KMS-11 (cell line): ENCODE measurements around the gene KIAA2012.

ENCODE experiments used
- H2AFZ ChIP-seq: fragments of 200-600 bp; sonication (generic); 2 replicates; pipeline ENCODE4 v1.6.1; 2016; ENCODE audit warnings: antibody characterized with exemption, mixed run types, low read depth
- H3K27ac ChIP-seq: fragments of 200-600 bp; sonication (generic); 2 replicates; pipeline ENCODE4 v1.6.1; 2016; ENCODE audit warnings: mild to moderate bottlenecking, mixed run types
- H3K27me3 ChIP-seq: fragments of 200-600 bp; sonication (generic); 2 replicates; pipeline ENCODE4 v1.6.1; 2017; ENCODE audit warnings: mild to moderate bottlenecking, low read depth, mixed run types, moderate library complexity; ENCODE audit not compliant: insufficient read depth
- H3K36me3 ChIP-seq: fragments of 200-600 bp; sonication (generic); 2 replicates; pipeline ENCODE4 v1.6.1; 2017; ENCODE audit warnings: mild to moderate bottlenecking, mixed run types; ENCODE audit not compliant: insufficient read depth
- H3K4me1 ChIP-seq: fragments of 200-600 bp; sonication (generic); 2 replicates; pipeline ENCODE4 v1.6.1; 2016; ENCODE audit warnings: mild to moderate bottlenecking, low read depth, mixed run types; ENCODE audit not compliant: poor library complexity, severe bottlenecking
- H3K4me2 ChIP-seq: fragments of 200-600 bp; sonication (generic); 2 replicates; pipeline ENCODE4 v1.7.0; 2016; ENCODE audit warnings: mild to moderate bottlenecking, mixed run types
- H3K4me3 ChIP-seq: fragments of 200-600 bp; sonication (generic); IDR thresholded peaks from 2 replicates; pipeline ENCODE4 v1.6.1; 2017; ENCODE audit warnings: low read depth, low read length, mixed read lengths; ENCODE audit not compliant: insufficient read depth
- H3K79me2 ChIP-seq: fragments of 200-600 bp; sonication (generic); 2 replicates; pipeline ENCODE4 v1.6.1; 2016; ENCODE audit warnings: low read depth, mixed run types; ENCODE audit not compliant: insufficient read depth
- H3K9ac ChIP-seq: fragments of 200-600 bp; sonication (generic); 2 replicates; pipeline ENCODE4 v1.6.1; 2016; ENCODE audit warnings: mild to moderate bottlenecking, mixed run types
- H4K20me1 ChIP-seq: fragments of 200-600 bp; sonication (generic); 2 replicates; pipeline ENCODE4 v1.6.1; 2016; ENCODE audit warnings: mild to moderate bottlenecking, mixed run types; ENCODE audit not compliant: insufficient read depth
- TF ChIP-seq, protein P1 (sequence below): fragments of 200-600 bp; sonication (generic); conservative IDR thresholded peaks from 2 replicates; pipeline ENCODE4 v1.6.1; 2017; ENCODE audit warnings: low read depth, mild to moderate bottlenecking, antibody characterized with exemption, low read length, moderate library complexity, mixed read lengths

Gene KIAA2012

GRCh38 chr2:202104286-202104870 lies 31.3 kb downstream of the KIAA2012 start:
- no peak overlapping the region for H3K27ac ChIP-seq

GRCh38 chr2:202105025-202105424 lies 32.0 kb downstream of the KIAA2012 start:
- Histone ChIP-seq H4K20me1 (no peaks in the 10 kb centered on the region), H3K27me3 (no peaks in the 10 kb centered on the region), H3K79me2 (no peaks in the 10 kb centered on the region), H3K4me2 (no peak overlapping the region), H3K4me1 (no peaks in the 10 kb centered on the region), H2AFZ (no peak overlapping the region), H3K4me3 (no peak overlapping the region), H3K27ac (no peak overlapping the region), H3K9ac (no peak overlapping the region), H3K36me3 (no peaks in the 10 kb centered on the region)
- TF ChIP-seq, protein P1, sequence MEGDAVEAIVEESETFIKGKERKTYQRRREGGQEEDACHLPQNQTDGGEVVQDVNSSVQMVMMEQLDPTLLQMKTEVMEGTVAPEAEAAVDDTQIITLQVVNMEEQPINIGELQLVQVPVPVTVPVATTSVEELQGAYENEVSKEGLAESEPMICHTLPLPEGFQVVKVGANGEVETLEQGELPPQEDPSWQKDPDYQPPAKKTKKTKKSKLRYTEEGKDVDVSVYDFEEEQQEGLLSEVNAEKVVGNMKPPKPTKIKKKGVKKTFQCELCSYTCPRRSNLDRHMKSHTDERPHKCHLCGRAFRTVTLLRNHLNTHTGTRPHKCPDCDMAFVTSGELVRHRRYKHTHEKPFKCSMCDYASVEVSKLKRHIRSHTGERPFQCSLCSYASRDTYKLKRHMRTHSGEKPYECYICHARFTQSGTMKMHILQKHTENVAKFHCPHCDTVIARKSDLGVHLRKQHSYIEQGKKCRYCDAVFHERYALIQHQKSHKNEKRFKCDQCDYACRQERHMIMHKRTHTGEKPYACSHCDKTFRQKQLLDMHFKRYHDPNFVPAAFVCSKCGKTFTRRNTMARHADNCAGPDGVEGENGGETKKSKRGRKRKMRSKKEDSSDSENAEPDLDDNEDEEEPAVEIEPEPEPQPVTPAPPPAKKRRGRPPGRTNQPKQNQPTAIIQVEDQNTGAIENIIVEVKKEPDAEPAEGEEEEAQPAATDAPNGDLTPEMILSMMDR, result no peak

More at GRCh38 chr2:202104286-202104870, 31.3 kb downstream of the KIAA2012 start:
- Histone ChIP-seq H3K4me3 (no peak overlapping the region), H2AFZ (no peak overlapping the region), H3K4me2 (no peak overlapping the region), H4K20me1 (no peaks in the 10 kb centered on the region), H3K9ac (no peak overlapping the region), H3K27me3 (no peaks in the 10 kb centered on the region), H3K4me1 (no peaks in the 10 kb centered on the region), H3K36me3 (no peaks in the 10 kb centered on the region), H3K79me2 (no peaks in the 10 kb centered on the region)
- TF ChIP-seq, protein P1, result peak; percentile 88

DNA sequence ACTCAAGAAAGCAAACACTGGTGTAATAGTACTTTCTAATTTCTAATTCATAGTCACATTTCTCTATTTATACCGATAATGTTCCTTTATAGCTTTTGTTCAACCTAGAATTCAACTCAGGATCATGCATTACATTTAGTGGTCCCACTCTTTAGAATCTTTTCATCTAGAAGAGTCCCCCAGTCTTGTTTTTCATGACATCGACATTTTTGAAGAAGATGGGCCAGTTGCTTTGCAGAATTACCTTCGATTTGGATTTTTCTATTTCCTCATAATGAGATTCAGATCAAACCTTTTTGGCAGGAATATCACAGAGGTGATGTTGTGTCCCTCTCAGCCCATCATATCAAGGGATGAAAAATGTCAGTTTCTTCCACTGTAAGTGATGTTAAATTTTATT lies 35.3 kb downstream of the KIAA2012 start:
- no peaks in the 10 kb centered on the region for H3K27me3 ChIP-seq
- H3K79me2 ChIP-seq, result no peaks in the 10 kb centered on the region
- no peaks in the 10 kb centered on the region for H4K20me1 ChIP-seq
- H2AFZ ChIP-seq, result no peak overlapping the region
- H3K4me2 ChIP-seq, result no peak overlapping the region
- TF ChIP-seq, protein P1, result no peak
- no peaks in the 10 kb centered on the region for H3K36me3 ChIP-seq
- no peak overlapping the region for H3K9ac ChIP-seq
- H3K4me1 ChIP-seq, result no peaks in the 10 kb centered on the region
- H3K4me3 ChIP-seq, result no peak overlapping the region
- H3K27ac ChIP-seq, result no peak overlapping the region

DNA sequence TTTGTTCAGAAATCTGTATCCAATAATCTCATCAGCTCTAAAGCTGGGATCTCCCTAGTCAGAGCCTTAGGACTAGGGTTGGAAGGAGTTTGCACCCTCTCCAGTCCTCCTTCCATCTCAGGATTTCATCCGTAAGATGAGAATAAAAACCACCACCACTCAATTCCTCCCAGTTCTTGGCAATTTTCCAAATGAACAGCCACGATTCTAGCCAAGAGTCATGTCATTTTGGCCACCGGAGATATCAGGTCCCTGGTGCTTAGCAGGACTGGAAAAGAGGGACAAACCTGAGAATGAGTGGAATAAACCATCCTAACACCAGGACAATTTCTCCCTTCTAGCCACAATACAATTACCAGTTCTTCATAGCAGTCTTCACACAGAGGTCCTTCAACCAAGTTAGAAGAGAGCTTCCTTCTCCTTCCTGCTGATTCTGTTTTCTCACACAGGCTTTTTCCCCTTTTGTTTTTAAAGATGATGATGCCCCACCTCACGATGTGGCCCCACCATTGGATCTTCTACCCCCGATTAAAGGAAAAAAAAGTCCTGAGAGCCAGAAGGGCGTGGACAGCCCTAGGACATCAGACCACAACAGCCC lies 36.2 kb downstream of the KIAA2012 start:
- Histone ChIP-seq H4K20me1 (no peaks in the 10 kb centered on the region), H3K4me1 (no peaks in the 10 kb centered on the region), H3K79me2 (no peaks in the 10 kb centered on the region), H3K9ac (no peak overlapping the region), H3K36me3 (no peaks in the 10 kb centered on the region), H2AFZ (no peak overlapping the region), H3K4me3 (no peak overlapping the region), H3K27ac (no peak overlapping the region), H3K27me3 (no peaks in the 10 kb centered on the region), H3K4me2 (no peak overlapping the region)
- TF ChIP-seq, protein P1, result no peak
